ENCODE measurements around the gene CLCN3.
"Not testable (repeated sequence)": the region's sequence is repeated elsewhere in the genome, so short reads cannot be mapped to it uniquely, and the experiment has no call there.

CLCN3 gene

GRCh38 chr4:169619958-169620879 is at the start of gene CLCN3:
CLCN3 (plus strand) TSS chr4:169620578; CDS start chr4:169635929, 15,351 bp downstream.
- ATAC-seq: peak; percentile 78 to 84

GRCh38 chr4:169571012-169571411 is 49.4 kb upstream of the CLCN3 start:
- ATAC-seq: not testable (repeated sequence)

- no peak for ATAC-seq
Measured at GRCh38 chr4:169571435-169571834, 48.9 kb upstream of the CLCN3 start.

DNA sequence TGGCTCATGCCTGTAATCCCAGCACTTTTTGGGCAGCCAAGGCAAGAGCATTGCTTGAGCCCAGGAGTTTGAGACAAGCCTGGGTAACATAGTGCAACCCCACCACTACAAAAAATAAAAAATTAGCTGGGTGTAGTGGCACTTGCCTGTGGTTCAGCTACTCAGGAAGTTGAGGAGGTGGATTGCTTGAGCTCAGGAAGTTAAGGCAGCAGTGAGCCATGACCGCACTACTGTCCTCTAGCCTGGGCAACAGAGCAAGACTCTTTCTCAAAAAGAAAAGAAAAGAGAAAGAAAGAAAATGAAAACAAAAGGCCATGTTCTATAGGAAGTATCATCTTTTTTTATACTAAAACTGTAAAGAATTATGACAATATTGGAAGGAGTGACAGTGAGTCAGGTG is 46.5 kb upstream of the CLCN3 start:
- no peak for ATAC-seq

- no peak for ATAC-seq
Measured at GRCh38 chr4:169582203-169582602, 38.2 kb upstream of the CLCN3 start.

DNA sequence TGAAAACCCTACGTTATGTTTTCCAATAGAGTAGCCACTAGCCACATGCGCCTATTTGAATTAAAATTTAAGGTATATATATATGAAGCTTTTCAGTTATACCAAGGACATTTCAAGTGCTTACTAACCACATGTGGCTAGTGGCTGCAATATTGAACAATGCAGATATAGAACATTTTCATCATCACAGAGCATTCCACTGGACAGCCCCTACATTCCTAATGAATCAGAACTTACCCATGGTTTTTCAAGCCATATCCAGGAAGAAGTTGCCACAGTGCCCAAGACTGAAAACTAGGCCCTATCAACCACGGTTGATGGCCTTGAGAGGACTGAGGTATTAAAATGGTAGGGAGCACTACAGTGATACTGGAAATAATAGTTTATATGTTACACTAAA is 37.7 kb upstream of the CLCN3 start:
- no peak for ATAC-seq

GRCh38 chr4:169583563-169583962 is 36.8 kb upstream of the CLCN3 start:
- no peak for ATAC-seq

DNA sequence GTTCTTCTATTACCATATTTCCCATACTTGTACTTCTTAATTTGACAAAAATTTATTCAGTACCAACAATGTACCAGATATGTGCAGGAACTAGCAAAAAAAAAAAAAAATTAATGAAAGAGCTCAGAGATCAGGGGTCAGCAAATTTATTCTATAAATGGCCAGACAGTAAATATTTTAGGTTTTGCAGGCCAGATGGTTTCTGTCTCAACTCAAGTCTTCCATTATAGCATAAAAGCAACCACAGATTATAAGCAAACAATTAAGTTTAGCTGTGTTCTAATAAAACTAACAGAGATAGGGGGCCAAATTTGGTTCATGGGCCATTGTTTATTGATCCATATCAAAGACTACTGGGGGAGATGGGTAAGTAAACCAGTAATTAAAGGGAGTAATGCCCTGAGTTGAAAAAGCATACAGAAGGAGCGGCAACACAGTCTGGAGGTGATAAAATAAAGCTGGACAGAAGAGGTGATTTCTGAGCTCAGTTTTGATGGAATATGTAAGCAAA is 27.3 kb upstream of the CLCN3 start:
- no peak for ATAC-seq

GRCh38 chr4:169594560-169595195 is 25.7 kb upstream of the CLCN3 start:
- ATAC-seq: no peak

GRCh38 chr4:169601016-169601771 is 19.2 kb upstream of the CLCN3 start:
- no peak for ATAC-seq

DNA sequence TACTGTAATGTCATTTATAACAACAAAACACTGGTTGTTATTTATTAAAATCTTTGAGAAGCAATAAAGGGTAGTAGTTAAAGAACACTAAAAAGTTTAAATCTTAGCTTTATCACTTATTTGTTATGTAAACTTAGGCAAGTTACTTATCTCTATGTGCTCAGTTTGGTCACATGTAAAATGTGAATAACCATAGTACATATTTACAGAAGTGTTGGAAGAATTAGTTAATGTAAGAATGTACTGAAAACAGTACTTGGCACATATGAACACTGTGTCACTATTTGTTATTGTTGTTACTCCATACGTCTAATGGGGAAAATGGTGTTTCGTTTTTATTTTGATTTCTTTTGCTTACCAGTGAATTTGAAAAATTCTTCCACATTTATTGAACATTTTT is 17.1 kb upstream of the CLCN3 start:
- no peak for ATAC-seq

- ATAC-seq: peak; percentile 94 to 97
Measured at GRCh38 chr4:169604131-169604900, 16.1 kb upstream of the CLCN3 start.

DNA sequence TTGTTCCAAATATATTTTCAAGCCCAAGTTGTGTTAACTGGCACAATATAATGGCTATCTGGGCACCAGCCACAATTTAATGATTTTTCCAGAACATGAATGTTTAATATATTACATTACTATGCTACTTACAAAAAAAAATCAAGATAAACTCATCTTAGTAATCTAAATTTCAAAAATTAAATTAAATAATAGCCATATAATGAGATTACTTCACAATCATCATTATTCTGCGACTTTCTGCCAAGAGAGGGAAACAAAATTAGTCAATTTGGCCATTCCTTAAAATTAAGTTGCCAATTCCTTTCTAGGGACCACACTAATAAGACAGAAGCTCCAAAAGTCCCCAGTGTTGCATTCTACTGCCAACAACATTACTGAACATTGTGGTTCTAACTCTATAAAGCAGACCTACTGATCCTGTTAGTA is 15.5 kb upstream of the CLCN3 start:
- no peak for ATAC-seq

DNA sequence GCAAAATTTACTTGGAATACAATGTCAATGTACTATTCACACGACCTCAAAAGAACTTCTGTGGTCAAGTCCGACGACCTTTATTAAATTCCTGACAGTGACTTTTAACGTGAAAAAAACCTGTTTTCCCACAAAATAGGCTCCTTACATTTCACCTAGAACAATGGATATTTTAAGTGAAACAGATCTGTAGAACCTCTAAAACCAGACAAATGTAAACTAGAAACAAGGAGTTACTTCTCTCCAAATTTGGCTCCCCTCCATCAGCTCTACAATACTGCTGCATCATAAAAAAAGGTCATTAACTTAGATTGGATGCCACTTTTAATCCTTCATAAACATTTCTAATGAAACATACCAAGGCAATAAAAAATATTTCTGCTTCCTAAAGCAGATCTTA is 9.2 kb upstream of the CLCN3 start:
- ATAC-seq: no peak

DNA sequence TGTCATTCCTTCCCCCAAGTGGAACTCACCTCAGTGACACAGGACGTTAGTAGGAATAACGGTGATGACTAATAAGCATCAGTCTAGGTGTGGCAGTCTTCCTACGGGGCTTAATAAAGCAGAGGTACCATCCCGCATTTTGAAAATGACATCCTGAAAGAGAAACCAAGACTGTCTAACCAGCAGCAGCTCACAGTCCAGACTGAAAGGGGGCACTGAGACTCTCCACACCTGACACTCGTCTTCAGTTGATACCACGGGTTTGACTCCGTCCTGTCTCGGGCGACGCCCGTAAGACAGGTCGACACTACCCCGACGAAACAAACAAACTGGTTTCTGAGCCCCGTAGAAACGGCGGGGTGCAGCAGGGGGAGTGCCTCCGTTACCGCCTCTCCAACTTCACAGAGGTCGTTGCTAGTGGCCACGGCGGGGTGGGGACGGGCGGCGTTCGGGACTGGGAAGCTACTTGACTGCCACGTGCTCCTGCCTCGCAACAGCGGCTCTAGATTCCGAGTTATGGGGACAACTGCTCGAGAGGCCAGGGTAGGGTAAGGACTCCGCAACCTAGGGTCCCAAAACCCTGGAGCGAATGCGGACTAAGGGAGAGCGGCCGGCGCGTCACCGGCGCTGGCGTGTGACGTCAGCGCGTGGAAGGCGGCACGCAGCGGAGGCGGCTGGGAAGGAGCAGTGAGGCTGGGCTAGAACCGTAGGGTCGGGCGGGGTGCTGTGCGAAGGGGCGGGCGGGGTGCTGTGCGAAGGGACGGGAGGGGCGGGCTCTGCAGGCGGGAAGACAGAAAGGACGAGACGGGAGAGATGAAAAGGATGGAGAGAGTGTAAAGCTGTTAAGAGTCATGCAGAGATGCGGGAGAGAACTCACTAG is 8.1 kb upstream of the CLCN3 start, which contains the start of gene NEK1:
Gene NEK1, minus strand, starts transcription at position 593 of the 880 bp plus-strand sequence. CDS start 9,953 bp downstream, outside the sequence.
- peak; percentile 88 to 93 for ATAC-seq

GRCh38 chr4:169612871-169613859 is 7.2 kb upstream of the CLCN3 start:
- ATAC-seq: peak; percentile 19 to 27

- peak in 1 of 2 donors; percentile 15 for ATAC-seq
Measured at GRCh38 chr4:169615467-169616106, 4.8 kb upstream of the CLCN3 start.

DNA sequence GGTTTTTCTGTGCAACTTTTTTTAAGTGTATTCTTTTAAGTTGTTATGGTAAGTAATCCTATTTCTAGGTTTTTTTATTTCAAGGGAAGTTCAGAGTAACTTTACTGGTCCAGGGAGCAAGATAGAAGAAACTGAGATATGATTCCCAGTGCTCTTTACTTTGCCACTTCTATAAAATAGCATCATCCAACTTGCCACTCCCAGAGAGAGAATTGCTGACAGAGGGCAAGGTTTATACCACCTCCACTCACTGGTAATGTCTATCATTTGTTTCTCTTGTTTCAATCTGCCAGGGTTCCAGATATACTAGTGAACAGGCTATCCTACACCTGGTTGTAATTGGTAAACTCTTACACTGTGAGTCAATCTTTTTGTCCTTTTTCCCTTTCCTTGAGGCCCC is 3.5 kb upstream of the CLCN3 start:
- no peak for ATAC-seq

- no peak for ATAC-seq
Measured at GRCh38 chr4:169617306-169617705, 3.1 kb upstream of the CLCN3 start.

All from activated CD4-positive, CD25-positive, alpha-beta regulatory T cell treated with anti-CD3 and anti-CD28 coated beads, Interleukin-2, amount 50 U/mL, for 24 hours (primary cell).